Iris pigment epithelial cell (primary cell): ENCODE measurements around the gene PSMD11.

Experiments
- DNase-seq: peaks from one replicate; pipeline ENCODE4 v3.0.0-alpha.2; 2011; ENCODE audit warnings: low read depth

Gene PSMD11

DNA sequence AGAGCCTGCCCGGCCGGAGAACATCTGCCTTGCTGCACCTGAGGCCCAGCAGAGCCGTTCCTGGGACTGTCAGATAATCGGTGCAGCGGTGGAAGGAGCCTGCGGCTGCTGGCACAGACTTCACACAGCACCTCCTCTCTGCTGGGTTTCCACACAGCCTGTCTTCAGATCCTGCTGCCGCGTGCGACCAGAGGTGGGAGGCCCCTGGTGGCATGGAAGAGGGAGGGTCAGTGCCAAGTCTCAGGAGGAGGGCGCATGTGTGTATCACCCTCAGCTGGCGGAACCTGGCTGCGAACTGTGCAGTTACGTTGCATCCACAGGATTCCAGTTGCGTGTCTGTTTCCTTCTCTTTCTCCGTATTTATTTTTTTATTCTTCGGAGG lies 45.8 kb downstream of the PSMD11 start:
- no peak for DNase-seq

GRCh38 chr17:32491371-32492263 lies 47.3 kb downstream of the PSMD11 start:
- peak; percentile 17 for DNase-seq

- no peak for DNase-seq
Measured at GRCh38 chr17:32492264-32492589, 47.9 kb downstream of the PSMD11 start.

- DNase-seq: no peak
Measured at GRCh38 chr17:32492648-32493289, 48.5 kb downstream of the PSMD11 start.

GRCh38 chr17:32493571-32493970 lies 49.3 kb downstream of the PSMD11 start:
- DNase-seq: no peak

DNA sequence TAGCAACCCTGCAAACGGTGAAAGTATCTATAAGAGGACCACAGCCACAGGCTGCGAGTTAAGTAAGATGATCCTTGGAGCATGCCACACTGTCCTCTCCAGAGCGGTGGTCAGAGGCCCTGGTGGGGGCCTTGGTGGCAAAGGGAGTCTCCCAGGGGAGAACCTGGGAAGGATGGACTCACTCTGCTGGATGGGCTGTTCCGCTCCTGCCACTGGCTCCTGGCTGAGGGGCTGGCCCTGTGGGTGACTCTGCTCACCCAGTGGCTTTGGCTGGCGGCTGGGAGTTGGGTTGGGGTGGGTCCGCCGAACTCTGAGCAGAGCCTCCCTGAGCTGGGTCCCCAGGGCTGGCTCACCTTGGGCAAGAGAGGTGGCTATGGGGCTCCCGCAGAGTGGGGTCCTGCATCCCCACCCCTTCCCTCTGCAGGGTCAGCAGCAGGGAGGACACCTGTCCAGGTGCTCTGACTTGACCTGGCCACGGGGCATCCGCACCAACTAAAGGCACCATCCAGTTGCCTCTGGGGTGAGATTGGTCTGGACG lies 49.7 kb downstream of the PSMD11 start:
- DNase-seq: no peak

- DNase-seq: no peak
Measured at GRCh38 chr17:32494621-32495358, 50.5 kb downstream of the PSMD11 start.

DNA sequence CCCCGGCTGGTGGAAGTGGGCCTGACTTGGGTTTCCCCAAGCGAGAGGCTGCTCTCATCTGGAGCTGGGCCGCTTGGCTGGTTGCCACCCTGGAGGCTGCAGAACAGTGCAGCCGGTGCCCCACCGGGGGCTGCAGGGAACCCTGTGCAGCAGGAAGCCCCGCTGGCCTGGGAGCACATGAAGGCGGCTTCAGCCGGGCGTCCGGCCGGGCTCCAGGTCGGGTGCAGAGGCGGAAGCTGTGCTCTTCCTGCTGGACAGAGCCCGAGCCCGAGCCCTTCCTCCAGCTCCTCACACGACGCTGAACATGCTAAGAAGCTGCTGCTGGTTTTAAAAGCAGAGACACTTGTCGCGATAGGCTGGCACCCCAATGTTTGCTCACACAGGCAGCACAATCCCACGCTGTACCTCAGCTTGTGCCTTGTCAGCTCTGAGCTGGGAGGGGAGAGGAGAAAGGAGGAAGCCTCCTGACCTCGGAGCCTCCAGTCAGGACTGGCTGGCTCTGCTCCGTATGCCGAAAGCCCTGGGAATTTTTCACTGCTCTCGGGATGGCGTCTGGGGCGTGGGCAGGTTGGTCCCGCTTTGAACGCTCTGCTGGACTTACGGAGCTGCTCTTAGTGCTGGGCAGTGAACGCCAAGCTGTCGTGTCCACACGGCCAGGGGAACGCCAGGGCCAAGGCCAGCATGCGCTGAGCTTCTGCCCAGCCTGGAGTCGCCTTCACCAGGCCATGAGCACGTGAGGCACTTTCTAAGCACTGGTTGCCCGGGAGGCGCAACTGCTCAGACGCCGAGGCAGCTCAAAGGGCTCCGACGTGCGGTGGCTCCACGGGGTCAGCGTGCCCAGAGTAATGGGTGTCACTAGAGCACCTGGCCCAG lies 51.3 kb downstream of the PSMD11 start:
- peak; percentile 36 for DNase-seq

DNA sequence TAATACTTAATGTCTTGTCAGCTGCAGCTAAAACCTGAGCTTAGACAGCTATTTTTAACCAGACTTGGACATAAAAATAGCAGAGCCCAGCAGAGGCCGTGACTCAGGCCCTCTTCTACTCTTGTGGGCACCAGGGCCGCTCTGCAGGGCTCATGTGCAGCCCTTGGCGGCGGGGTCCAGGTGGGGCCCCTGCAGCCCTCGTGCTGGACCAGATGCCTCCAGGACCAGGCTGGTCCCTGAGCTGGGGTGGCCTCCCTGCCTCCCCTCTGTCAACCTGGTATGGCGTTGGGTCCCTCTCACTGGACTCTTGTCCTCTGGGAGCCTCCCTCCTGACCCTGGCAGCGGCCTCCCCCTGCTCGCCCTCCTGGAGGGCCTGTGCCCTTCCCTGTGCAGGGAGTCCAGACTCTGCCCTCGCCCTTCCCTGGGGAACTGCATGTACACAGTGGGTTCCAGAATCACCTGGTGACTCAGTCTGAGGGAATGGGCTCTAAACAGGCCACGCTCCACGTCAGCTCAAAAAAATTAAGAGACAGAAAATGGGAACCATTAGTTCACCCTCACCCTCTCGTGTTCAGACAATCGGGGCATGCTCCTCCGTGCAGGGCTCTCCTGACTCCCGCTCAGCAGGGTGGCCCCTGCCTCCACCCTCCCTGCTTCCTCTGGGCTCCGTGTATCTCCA lies 52.2 kb downstream of the PSMD11 start:
- peak; percentile 67 for DNase-seq

DNA sequence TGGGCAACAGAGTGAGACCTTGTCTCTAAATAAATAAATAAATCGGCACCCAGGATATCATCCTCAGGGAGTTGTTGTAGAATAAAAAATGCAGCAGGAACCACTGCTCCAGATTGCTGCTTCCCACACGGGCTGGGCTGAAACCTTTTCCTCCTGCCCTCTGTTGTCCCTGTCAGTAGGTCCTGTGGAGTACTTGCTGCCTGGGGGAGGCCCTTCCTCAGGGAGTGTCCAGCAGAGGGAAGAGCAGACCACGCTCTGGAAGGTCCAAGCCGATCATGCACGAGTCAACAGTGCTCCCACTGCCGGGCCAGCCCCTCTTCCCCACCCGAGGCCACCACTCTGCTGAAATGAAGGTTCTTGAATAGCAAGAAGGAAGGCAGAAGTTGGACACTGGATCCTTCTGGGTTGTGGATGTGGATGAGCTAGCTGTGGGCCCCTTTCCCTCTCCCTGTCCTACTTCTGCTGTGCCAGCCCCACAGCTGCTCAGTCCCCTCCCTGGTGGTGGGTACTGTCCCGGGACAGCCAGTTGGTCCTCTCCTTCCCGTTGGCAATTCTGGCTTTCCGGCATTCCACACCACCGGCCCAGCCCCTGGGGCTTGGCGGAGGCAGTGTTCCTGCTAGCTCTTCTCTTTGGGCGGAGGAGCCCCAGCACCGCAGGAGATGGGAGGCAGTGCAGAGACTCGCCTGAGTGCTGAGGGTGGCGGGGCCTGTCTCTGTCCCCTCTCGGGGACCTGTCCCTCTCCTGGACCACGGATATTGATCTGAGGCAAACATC lies 53.3 kb downstream of the PSMD11 start:
- DNase-seq: peak; percentile 29

- DNase-seq: no peak
Measured at GRCh38 chr17:32498391-32498790, 54.1 kb downstream of the PSMD11 start.

DNA sequence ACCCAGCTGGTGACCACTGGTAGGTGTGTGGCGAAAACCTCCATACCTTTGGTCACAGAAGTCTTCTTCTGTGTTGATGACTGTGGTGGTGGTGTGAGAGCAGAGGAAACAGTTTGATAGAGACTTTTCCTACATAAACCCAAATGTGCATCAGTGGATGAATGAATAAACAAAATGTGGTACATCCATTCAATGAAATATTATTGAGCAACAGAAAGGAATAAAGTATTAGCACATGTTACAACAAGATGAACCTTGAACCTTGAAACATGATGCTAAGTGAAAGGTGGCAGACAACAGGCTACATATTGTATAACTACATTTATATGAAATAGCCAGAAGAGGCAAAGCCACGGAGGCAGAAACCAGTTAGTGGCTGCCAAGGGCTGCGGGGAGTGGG lies 57.7 kb downstream of the PSMD11 start:
- no peak for DNase-seq

GRCh38 chr17:32502710-32503109 lies 58.4 kb downstream of the PSMD11 start:
- DNase-seq: no peak

GRCh38 chr17:32503251-32504165 lies 59.2 kb downstream of the PSMD11 start:
- DNase-seq: peak; percentile 27

GRCh38 chr17:32504166-32504990 lies 60.1 kb downstream of the PSMD11 start:
- DNase-seq: no peak

DNA sequence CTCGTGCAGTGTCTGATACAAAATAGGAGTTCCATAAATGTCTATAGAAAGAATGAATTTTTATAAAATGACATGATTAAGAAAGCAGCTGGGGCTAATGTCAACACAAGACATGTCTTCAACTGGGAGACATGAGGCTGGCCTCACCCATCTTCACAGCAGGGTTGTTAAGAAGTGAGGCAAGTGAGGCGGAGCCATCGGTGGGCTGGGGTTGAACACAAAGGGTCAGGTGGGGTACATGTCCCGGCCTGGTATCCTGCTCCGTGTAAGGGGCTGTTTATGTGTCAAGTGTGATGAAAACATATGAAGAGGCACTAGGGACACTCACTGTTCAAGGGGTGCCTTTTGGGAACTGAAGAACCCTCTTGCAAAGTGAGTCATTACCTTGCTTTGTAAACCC lies 64.6 kb downstream of the PSMD11 start:
- no peak for DNase-seq

- DNase-seq: no peak
Measured at GRCh38 chr17:32510466-32510865, 66.2 kb downstream of the PSMD11 start.

DNA sequence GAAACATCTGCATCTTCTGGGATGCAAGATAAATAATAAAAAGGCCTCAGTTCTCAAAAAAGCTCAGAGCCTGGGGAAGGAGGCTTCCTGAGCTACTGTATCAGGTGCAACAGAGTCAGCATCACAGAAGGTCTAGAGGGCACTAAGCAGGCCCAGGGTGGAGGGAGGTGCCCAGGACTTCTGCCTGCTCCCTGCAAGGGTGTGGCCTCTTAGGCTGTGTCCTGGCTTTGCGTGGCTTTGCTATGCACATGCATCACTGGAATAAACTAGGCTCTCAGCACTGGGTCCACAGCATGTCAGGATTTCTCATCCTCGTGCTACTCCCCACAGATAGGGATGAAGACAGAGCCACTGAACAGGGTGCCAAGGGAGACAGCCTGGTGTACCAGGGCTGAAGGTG lies 68.0 kb downstream of the PSMD11 start:
- DNase-seq: no peak
